ENCODE data around the gene PHACTR3. TPM values are rescaled to one million over a fixed set of nuclear protein-coding genes. Genes with fewer than 3 reads are reported as not detected.

The PHACTR3 gene
- total RNA-seq, 4 donors from 2014 or later = 0.54 to 0.81 (median 0.59) TPM; not detected in 1

- H3K27ac ChIP-seq = no peak overlapping the region
- TF ChIP-seq POLR2A (IDR thresholded peaks at IDR 0.05) (no peak), EP300 (IDR thresholded peaks at IDR 0.05) (no peak), POLR2AphosphoS5 (IDR thresholded peaks at IDR 0.05) (no peak), CTCF (IDR thresholded peaks at IDR 0.05) (no peak)
- WGBS, 2 donors (ENCODE audit: low coverage in 1 of 2) = 87% methylated on average over 4 of the region's 10 CpGs; no CpG with 5 or more reads in 1 of the 2 donors
- ATAC-seq = no peak
- no peaks in the 10 kb centered on the region for H3K36me3 ChIP-seq
- H3K27me3 ChIP-seq = peaks cover 39% of the 10 kb centered on the region
- H3K9me3 ChIP-seq = no peaks in the 10 kb centered on the region
- no peak overlapping the region for H3K4me3 ChIP-seq
- H3K4me1 ChIP-seq = peaks cover 0 to 54% (median 10%) of the 10 kb centered on the region in 3 donors
Measured at GRCh38 chr20:59753836-59754235, 149.5 kb downstream of the PHACTR3 start.

- no peak for ATAC-seq
- TF ChIP-seq EP300 (IDR thresholded peaks at IDR 0.05) = no peak
- no peak for TF ChIP-seq POLR2AphosphoS5 (IDR thresholded peaks at IDR 0.05)
- no peak for TF ChIP-seq POLR2A (IDR thresholded peaks at IDR 0.05)
- no peak for TF ChIP-seq CTCF (IDR thresholded peaks at IDR 0.05)
- H3K9me3 ChIP-seq = no peaks in the 10 kb centered on the region
- 84 to 89% methylated on average over 3 to 4 of the region's 9 CpGs for WGBS, 2 donors (ENCODE audit: low coverage in 1 of 2)
- no peaks in the 10 kb centered on the region for H3K36me3 ChIP-seq
- no peak overlapping the region for H3K4me3 ChIP-seq
- peaks cover 39% of the 10 kb centered on the region for H3K27me3 ChIP-seq
- peaks cover 0 to 46% (median 7%) of the 10 kb centered on the region in 3 donors for H3K4me1 ChIP-seq
- H3K27ac ChIP-seq = no peak overlapping the region
Measured at GRCh38 chr20:59754551-59754950, 150.2 kb downstream of the PHACTR3 start.

GRCh38 chr20:59756241-59756640 is 151.9 kb downstream of the PHACTR3 start:
- Histone ChIP-seq H3K9me3 (no peaks in the 10 kb centered on the region), H3K27me3 (peaks cover 35% of the 10 kb centered on the region), H3K4me3 (no peak overlapping the region), H3K4me1 (peaks cover 0 to 29% (median 4%) of the 10 kb centered on the region in 3 donors), H3K27ac (no peak overlapping the region), H3K36me3 (no peaks in the 10 kb centered on the region)
- TF ChIP-seq POLR2AphosphoS5 (IDR thresholded peaks at IDR 0.05) (no peak), EP300 (IDR thresholded peaks at IDR 0.05) (no peak), POLR2A (IDR thresholded peaks at IDR 0.05) (no peak), CTCF (IDR thresholded peaks at IDR 0.05) (no peak)
- no peak for ATAC-seq
- 77 to 82% methylated on average over 2 to 4 of the region's 18 CpGs for WGBS, 2 donors (ENCODE audit: low coverage in 1 of 2)

GRCh38 chr20:59764037-59764436 is 159.7 kb downstream of the PHACTR3 start:
- Histone ChIP-seq H3K27me3 (peaks cover 12% of the 10 kb centered on the region), H3K4me1 (no peaks in the 10 kb centered on the region), H3K36me3 (no peaks in the 10 kb centered on the region), H3K27ac (no peak overlapping the region), H3K9me3 (no peaks in the 10 kb centered on the region), H3K4me3 (no peak overlapping the region)
- TF ChIP-seq CTCF (IDR thresholded peaks at IDR 0.05) (no peak), POLR2A (IDR thresholded peaks at IDR 0.05) (no peak), POLR2AphosphoS5 (IDR thresholded peaks at IDR 0.05) (no peak), EP300 (IDR thresholded peaks at IDR 0.05) (no peak)
- 79% methylated on average over 2 of the region's 2 CpGs; no CpG with 5 or more reads in 1 of the 2 donors for WGBS, 2 donors (ENCODE audit: low coverage in 1 of 2)
- ATAC-seq = no peak

GRCh38 chr20:59765599-59766177 is 161.3 kb downstream of the PHACTR3 start:
- Histone ChIP-seq H3K27ac (no peak overlapping the region), H3K4me3 (no peak overlapping the region), H3K27me3 (peaks cover 5% of the 10 kb centered on the region), H3K4me1 (no peaks in the 10 kb centered on the region), H3K36me3 (no peaks in the 10 kb centered on the region), H3K9me3 (no peaks in the 10 kb centered on the region)
- TF ChIP-seq POLR2AphosphoS5 (IDR thresholded peaks at IDR 0.05) (no peak), POLR2A (IDR thresholded peaks at IDR 0.05) (no peak), EP300 (IDR thresholded peaks at IDR 0.05) (no peak), CTCF (IDR thresholded peaks at IDR 0.05) (no peak)
- ATAC-seq = no peak
- WGBS, 2 donors (ENCODE audit: low coverage in 1 of 2) = 90 to 95% methylated on average over 3 of the region's 4 CpGs

All from gastroesophageal sphincter (tissue), 4 donors.